Activated CD8-positive, alpha-beta T cell treated with anti-CD3 and anti-CD28 coated beads for 36 hours (primary cell): ENCODE results near the gene EIF1AD. TPM values are rescaled to one million over a fixed set of nuclear protein-coding genes. Genes with fewer than 3 reads are reported as not detected.
A peak's percentile ranks its signal among the peaks of the same experiment; 100 is the strongest.

Source experiments
- ATAC-seq: fragments of 200-7000 bp; cut with Tn5 transposase; one replicate; pipeline ENCODE4 v1.10.0; 2021; ENCODE audit warnings: mild to moderate bottlenecking, moderate library complexity
- CTCF ChIA-PET: fragments of 350-600 bp; sonication (Branson Sonifier 250); formaldehyde crosslinking; loops from one replicate; lab custom pipeline; 2021; ENCODE audit warnings: antibody characterized with exemption; lab: Charles Lee
- POLR2A ChIA-PET: fragments of 350-600 bp; sonication (Branson Sonifier 250); formaldehyde crosslinking; loops from one replicate; lab custom pipeline; 2021; ENCODE audit warnings: antibody characterized with exemption; lab: Charles Lee
- DNase-seq: peaks from one replicate; pipeline ENCODE4 v3.0.0-alpha.2; 2020
- H3K27ac Mint-ChIP-seq: one replicate; pipeline ENCODE4 v1.8.0; 2021; ENCODE audit warnings: mild to moderate bottlenecking, mixed read lengths
- H3K27me3 Mint-ChIP-seq: one replicate; pipeline ENCODE4 v1.8.0; 2021; ENCODE audit warnings: mixed read lengths
- H3K36me3 Mint-ChIP-seq: one replicate; pipeline ENCODE4 v1.8.0; 2021; ENCODE audit warnings: low read depth, mixed read lengths
- H3K4me1 Mint-ChIP-seq: one replicate; pipeline ENCODE4 v1.8.0; 2021; ENCODE audit warnings: low read depth, mixed read lengths
- H3K4me3 Mint-ChIP-seq: one replicate; pipeline ENCODE4 v1.8.0; 2021; ENCODE audit warnings: mild to moderate bottlenecking, moderate library complexity, mixed read lengths
- H3K9me3 Mint-ChIP-seq: one replicate; pipeline ENCODE4 v1.8.0; 2021; ENCODE audit warnings: mixed read lengths
- intact Hi-C: fragments of 100-400 bp; cut with micrococcal nuclease; formaldehyde crosslinking; loops from one replicate; pipeline ENCODE4 v1.10.0; 2022
- total RNA-seq, 2 experiments: library from RNA; stranded (reverse); gene quantifications; one replicate each; pipeline ENCODE4 v1.2.3, GENCODE V29; 2021
- TF ChIP-seq, protein P1 (sequence below): fragments of 200-600 bp; IDR thresholded peaks from one replicate; pipeline ENCODE4 v1.8.0; 2022; ENCODE audit warnings: antibody characterized with exemption, mild to moderate bottlenecking

The EIF1AD gene
- total RNA-seq: 10 to 100 TPM; 44.4 to 45.6 TPM

GRCh38 chr11:66001942-66002647 lies at the start of gene EIF1AD, which contains the start of gene BANF1:
TSS of gene EIF1AD (minus strand) at chr11:66002157. CDS start at chr11:66000389, 1,768 bp downstream.
TSS of gene BANF1 (plus strand) at chr11:66002503. CDS start at chr11:66003251, 748 bp downstream.
- ATAC-seq: peak; percentile 93
- Mint-ChIP-seq H3K36me3 (peaks cover 63% of the 10 kb centered on the region), H3K27me3 (no peaks in the 10 kb centered on the region), H3K27ac (peak within 1 kb of the TSS; percentile 98), H3K4me1 (peaks cover 34% of the 10 kb centered on the region), H3K4me3 (peak within 1 kb of the TSS; percentile 98), H3K9me3 (no peaks in the 10 kb centered on the region)
- ChIA-PET CTCF (interaction anchor here (0.9 to 1.9 kb wide), 8 partner anchors 12 to 222 kb away, joined by 3 to 14 read pairs (median 4); partner anchors contain the start of genes AP5B1 and CCDC85B), POLR2A (interaction anchor here (0.6 to 1.4 kb wide), 11 partner anchors 8 to 290 kb away, joined by 3 to 10 read pairs (median 4); partner anchors contain the start of genes CCDC85B, CST6, KAT5 and MUS81)
- peak; percentile 96 for DNase-seq
- intact Hi-C loops: no loop called here
- TF ChIP-seq, protein P1, sequence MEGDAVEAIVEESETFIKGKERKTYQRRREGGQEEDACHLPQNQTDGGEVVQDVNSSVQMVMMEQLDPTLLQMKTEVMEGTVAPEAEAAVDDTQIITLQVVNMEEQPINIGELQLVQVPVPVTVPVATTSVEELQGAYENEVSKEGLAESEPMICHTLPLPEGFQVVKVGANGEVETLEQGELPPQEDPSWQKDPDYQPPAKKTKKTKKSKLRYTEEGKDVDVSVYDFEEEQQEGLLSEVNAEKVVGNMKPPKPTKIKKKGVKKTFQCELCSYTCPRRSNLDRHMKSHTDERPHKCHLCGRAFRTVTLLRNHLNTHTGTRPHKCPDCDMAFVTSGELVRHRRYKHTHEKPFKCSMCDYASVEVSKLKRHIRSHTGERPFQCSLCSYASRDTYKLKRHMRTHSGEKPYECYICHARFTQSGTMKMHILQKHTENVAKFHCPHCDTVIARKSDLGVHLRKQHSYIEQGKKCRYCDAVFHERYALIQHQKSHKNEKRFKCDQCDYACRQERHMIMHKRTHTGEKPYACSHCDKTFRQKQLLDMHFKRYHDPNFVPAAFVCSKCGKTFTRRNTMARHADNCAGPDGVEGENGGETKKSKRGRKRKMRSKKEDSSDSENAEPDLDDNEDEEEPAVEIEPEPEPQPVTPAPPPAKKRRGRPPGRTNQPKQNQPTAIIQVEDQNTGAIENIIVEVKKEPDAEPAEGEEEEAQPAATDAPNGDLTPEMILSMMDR: no peak

GRCh38 chr11:66051371-66051765 lies 49.4 kb upstream of the EIF1AD start:
- POLR2A ChIA-PET: interaction anchor here (2.0 to 10.4 kb wide), 4 partner anchors 16 to 49 kb away, joined by 7 to 131 read pairs (median 9); partner anchors contain the start of genes BANF1, CST6, EIF1AD and PACS1

DNA sequence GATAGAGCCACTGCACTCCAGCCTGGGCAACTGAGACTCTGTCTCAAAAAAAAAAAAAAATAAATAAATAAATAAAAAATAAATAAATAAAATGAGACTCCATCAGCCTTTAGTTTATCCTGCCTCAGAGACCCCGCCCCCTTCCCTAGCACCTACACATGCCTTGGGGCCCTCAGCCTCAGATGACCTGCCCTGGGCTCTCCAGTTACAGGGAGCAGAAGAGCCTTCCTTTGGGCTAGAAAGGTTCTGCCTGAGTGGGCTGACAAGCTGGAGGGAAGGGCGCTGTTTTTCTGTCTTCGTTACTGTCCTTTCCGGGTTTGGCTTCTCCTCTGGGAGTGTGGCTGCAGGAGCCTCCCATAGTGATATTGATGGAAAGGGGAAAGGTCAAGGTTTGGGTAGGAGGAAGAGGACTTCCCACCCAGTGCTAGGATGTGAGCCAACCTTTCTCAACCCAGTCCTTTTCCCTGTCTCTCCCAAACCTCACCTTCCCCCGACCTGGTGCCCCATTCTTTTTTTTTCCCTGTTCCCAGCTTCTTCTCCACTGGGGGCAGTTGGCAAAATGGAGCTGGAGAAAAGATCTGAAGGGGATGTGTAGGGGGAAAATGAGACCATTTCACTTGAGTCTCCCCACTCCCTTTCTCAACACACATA lies 48.7 kb upstream of the EIF1AD start:
- Mint-ChIP-seq H3K36me3 (peaks cover 25% of the 10 kb centered on the region), H3K4me3 (peak overlapping the region; percentile 94), H3K4me1 (peaks cover 37% of the 10 kb centered on the region), H3K27ac (peak overlapping the region; percentile 86), H3K9me3 (no peaks in the 10 kb centered on the region), H3K27me3 (peaks cover 7% of the 10 kb centered on the region)
- intact Hi-C loops: no loop called here
- TF ChIP-seq, protein P1: no peak
- ATAC-seq (no peak), DNase-seq (peak; percentile 22)
- ChIA-PET POLR2A (interaction anchor here (2.2 to 10.4 kb wide), 2 partner anchors 17 to 48 kb away, joined by 7 to 131 read pairs; partner anchors contain the start of genes BANF1, EIF1AD and PACS1), CTCF (interaction anchor here (1.3 to 7.7 kb wide), 5 partner anchors 16 to 340 kb away, joined by 3 to 133 read pairs (median 9); partner anchors contain the start of genes CCDC85B and PACS1)

More at GRCh38 chr11:66051371-66051765, 49.4 kb upstream of the EIF1AD start:
- CTCF ChIA-PET: interaction anchor here (1.3 to 9.9 kb wide), 7 partner anchors 6 to 340 kb away, joined by 3 to 133 read pairs (median 9); partner anchors contain the start of genes CCDC85B and PACS1
- intact Hi-C loops: no loop called here
- Mint-ChIP-seq H3K27ac (peak overlapping the region; percentile 86), H3K27me3 (peaks cover 7% of the 10 kb centered on the region), H3K36me3 (peaks cover 29% of the 10 kb centered on the region), H3K9me3 (no peaks in the 10 kb centered on the region), H3K4me3 (peak overlapping the region; percentile 94), H3K4me1 (peaks cover 34% of the 10 kb centered on the region)
- no peak for ATAC-seq
- TF ChIP-seq, protein P1: no peak
- no peak for DNase-seq

DNA sequence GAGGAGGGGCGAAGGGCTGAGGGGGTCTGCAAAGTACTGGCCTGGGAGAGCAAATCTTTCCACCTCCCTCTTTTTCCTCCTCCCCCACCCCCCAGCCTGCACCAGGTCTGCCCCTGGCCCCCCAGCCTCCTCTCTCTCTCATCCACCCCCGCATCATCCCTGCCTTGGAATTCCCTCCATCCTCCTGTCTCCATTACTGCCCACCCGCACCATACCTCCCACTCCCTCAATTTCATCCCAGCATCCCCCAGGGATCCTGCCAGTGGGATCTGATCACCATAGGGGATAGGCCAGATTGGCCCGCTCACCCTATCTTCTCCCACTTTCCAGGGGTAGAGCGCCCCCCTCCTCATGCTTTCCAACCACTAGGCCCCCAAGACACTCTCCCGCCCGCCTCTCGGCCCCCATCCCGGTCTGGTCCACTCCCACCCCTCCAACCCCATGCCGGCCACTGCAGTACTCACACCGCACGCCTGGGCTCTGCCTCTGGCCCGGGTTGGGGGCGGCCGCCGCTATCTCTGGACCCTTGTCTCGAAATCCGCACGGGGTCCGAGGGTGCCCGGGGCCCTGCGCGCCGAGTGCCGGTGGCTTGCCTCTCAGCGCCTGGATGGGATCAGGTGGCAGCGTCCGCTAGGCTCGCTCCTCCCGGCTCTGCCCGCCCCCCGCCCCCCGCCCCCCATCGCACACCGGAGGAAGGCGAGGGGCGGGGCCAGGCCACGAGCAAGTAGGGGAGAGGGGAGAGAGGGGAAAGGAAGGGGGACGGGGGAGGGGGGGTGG lies 46.8 kb upstream of the EIF1AD start, which contains the start of gene GAL3ST3:
Gene GAL3ST3 (minus strand): TSS at position 615 of the 777 bp plus-strand sequence. CDS start 3,746 bp downstream, outside the sequence.
- Mint-ChIP-seq H3K4me1 (peaks cover 40% of the 10 kb centered on the region), H3K36me3 (peaks cover 12% of the 10 kb centered on the region), H3K27ac (no peak within 1 kb of the TSS), H3K4me3 (peak within 1 kb of the TSS; percentile 48), H3K9me3 (no peaks in the 10 kb centered on the region), H3K27me3 (peaks cover 7% of the 10 kb centered on the region)
- DNase-seq: no peak
- ChIA-PET POLR2A (interaction anchor here (1.3 kb wide), 1 partner anchor 46 kb away, joined by 3 read pairs; the partner anchor contains the start of gene BANF1), CTCF (interaction anchor here (1.0 to 7.7 kb wide), 7 partner anchors 10 to 78 kb away, joined by 3 to 133 read pairs (median 5); partner anchors contain the start of genes CST6 and PACS1)
- no peak for ATAC-seq
- TF ChIP-seq, protein P1: no peak
- intact Hi-C loops: no loop called here
